K562 (cell line): Measurements from ENCODE around the gene SH2D7. TPM values are rescaled to one million over a fixed set of nuclear protein-coding genes. Genes with fewer than 3 reads are reported as not detected.

ENCODE experiments used
- ATAC-seq: fragments of 200-7000 bp; cut with Tn5 transposase; 3 replicates; pipeline ENCODE4 v1.9.1; 2020; ENCODE audit warnings: moderate library complexity
- BruUV-seq: library from RNA; stranded (reverse); fragments of 400-500 nt; replicated peaks from 2 replicates; lab custom pipeline; 2021; lab: Mats Ljungman, UMichigan
- CTCF ChIA-PET: fragments of 300-600 bp; formaldehyde crosslinking; extraction: SDS; loops from one replicate; lab custom pipeline; 2021; ENCODE audit warnings: low intra/inter-chr PET ratio; lab: Yijun Ruan, JAX
- POLR2A ChIA-PET: fragments of 300-600, 350-650 bp; sonication (Branson Sonifier 250); formaldehyde crosslinking; extraction: SDS; loops from one replicate; lab custom pipeline; 2021; ENCODE audit warnings: antibody characterized with exemption, inconsistent platforms; lab: Yijun Ruan, JAX
- DNase-seq, 4 experiments: peaks; one replicate each; pipeline versions ENCODE4 v3.0.0 to v3.0.0-alpha.2; 2011 to 2018; ENCODE audit warnings: low spot score in 3 of 4, mixed read lengths in 3 of 4; ENCODE audit errors: extremely low read depth in 1 of 4
- FAIRE-seq: peaks from 2 replicates; lab custom pipeline; 2011; peaks lifted over from hg19 to GRCh38; lab: Jason Lieb, UNC
- H2AFZ ChIP-seq: 2 replicates; pipeline ENCODE4 v1.6.0; 2011; ENCODE audit warnings: low read depth, low read length, control low read depth, inconsistent platforms
- H3K27ac ChIP-seq: fragments of 200-600 bp; 3 replicates; pipeline ENCODE4 v1.8.0; 2011; ENCODE audit warnings: low read depth, mild to moderate bottlenecking, control low read depth, inconsistent platforms, low read length, moderate library complexity, mixed read lengths; ENCODE audit errors: extremely low read depth
- H3K27me3 ChIP-seq, 2 experiments: fragments of 300-600 bp in 1 of 2; 2 replicates in 1 of 2; 3 replicates in 1 of 2; pipeline versions ENCODE4 v1.6.0 to v1.8.0; 2011; ENCODE audit warnings: inconsistent platforms in 2 of 2, low read length in 2 of 2, mild to moderate bottlenecking in 1 of 2, mixed read lengths in 1 of 2, moderate library complexity in 1 of 2; ENCODE audit not compliant: control insufficient read depth in 2 of 2, insufficient read depth in 2 of 2
- H3K36me3 ChIP-seq: fragments of 300-600 bp; 3 replicates; pipeline ENCODE4 v1.8.0; 2011; ENCODE audit warnings: mild to moderate bottlenecking, low read length, inconsistent platforms; ENCODE audit not compliant: control insufficient read depth, insufficient read depth
- H3K4me1 ChIP-seq, 2 experiments: fragments of 200-600 bp in 1 of 2; replicated peaks in 1 of 2; 2 replicates in 1 of 2; 3 replicates in 1 of 2; pipeline versions ENCODE4 v1.5.1 to v1.8.0; 2011; ENCODE audit warnings: inconsistent platforms in 2 of 2, low read length in 2 of 2, mild to moderate bottlenecking in 1 of 2, mixed read lengths in 1 of 2, moderate library complexity in 1 of 2; ENCODE audit not compliant: control insufficient read depth in 2 of 2, insufficient read depth in 2 of 2
- H3K4me2 ChIP-seq: 2 replicates; pipeline ENCODE4 v1.6.1; 2011; ENCODE audit warnings: low read length, control low read depth, inconsistent platforms, mixed read lengths; ENCODE audit not compliant: insufficient read depth
- H3K4me3 ChIP-seq: fragments of 200-600 bp; sonication (generic), shearing (Covaris generic); 2 replicates; pipeline ENCODE4 v1.5.1; 2016; ENCODE audit warnings: control low read depth, inconsistent platforms
- H3K79me2 ChIP-seq: fragments of 200-600 bp; 3 replicates; pipeline ENCODE4 v1.8.0; 2011; ENCODE audit warnings: low read length, inconsistent platforms; ENCODE audit not compliant: control insufficient read depth, insufficient read depth
- H3K9ac ChIP-seq, 2 experiments: 2 replicates each; pipeline versions ENCODE4 v1.6.0 to v1.6.1; 2011; ENCODE audit warnings: low read depth in 2 of 2, low read length in 2 of 2, control low read depth in 1 of 2, inconsistent platforms in 1 of 2, mild to moderate bottlenecking in 1 of 2, mixed read lengths in 1 of 2; ENCODE audit not compliant: insufficient read depth in 1 of 2
- H3K9me1 ChIP-seq: one replicate; pipeline ENCODE4 v1.6.0; 2011; ENCODE audit warnings: inconsistent platforms, mild to moderate bottlenecking, low read length, moderate library complexity; ENCODE audit not compliant: control insufficient read depth, insufficient read depth
- H3K9me3 ChIP-seq: replicated peaks from 2 replicates; pipeline ENCODE4 v1.5.1; 2011; ENCODE audit warnings: low read depth, low read length, inconsistent platforms; ENCODE audit not compliant: control insufficient read depth, insufficient read depth
- H4K20me1 ChIP-seq: replicated peaks from 2 replicates; pipeline ENCODE4 v1.6.1; 2011; ENCODE audit warnings: low read length, inconsistent platforms, mixed read lengths; ENCODE audit not compliant: control insufficient read depth, insufficient read depth
- BDP1 ChIP-seq: IDR thresholded peaks from 3 replicates; pipeline ENCODE4 v1.6.1; 2011; ENCODE audit not compliant: insufficient read length, insufficient read depth
- CHD1 ChIP-seq: fragments of 200-600 bp; sonication (generic); IDR thresholded peaks from one replicate; pipeline ENCODE4 v1.6.1; 2012; ENCODE audit warnings: mild to moderate bottlenecking, moderate library complexity, low read length, inconsistent platforms
- CREB1 ChIP-seq, 2 experiments: sonication (generic) in 1 of 2; formaldehyde crosslinking in 1 of 2; IDR thresholded peaks; 2 replicates each; pipeline versions ENCODE4 v1.6.1 to v1.8.0; 2012 to 2022; ENCODE audit warnings: inconsistent platforms in 1 of 2, mild to moderate bottlenecking in 1 of 2, missing genetic modification reagents in 1 of 2, moderate library complexity in 1 of 2
- CXXC5 ChIP-seq: fragments of 250-450 bp; sonication (Bioruptor Pico); IDR thresholded peaks from 2 replicates; pipeline ENCODE4 v1.8.0; 2022; ENCODE audit warnings: inconsistent platforms, mild to moderate bottlenecking, moderate library complexity
- KDM1A ChIP-seq, 2 experiments: fragments of 450-650 bp; IDR thresholded peaks; 2 replicates each; pipeline ENCODE4 v1.6.1; 2016; ENCODE audit warnings: mild to moderate bottlenecking in 2 of 2
- MCM2 ChIP-seq: fragments of 450-650 bp; IDR thresholded peaks from 2 replicates; pipeline ENCODE4 v1.6.1; 2017; ENCODE audit warnings: low read depth, mild to moderate bottlenecking
- PCBP2 ChIP-seq: fragments of 200-400 bp; formaldehyde crosslinking; IDR thresholded peaks from 2 replicates; pipeline ENCODE4 v1.6.1; 2018; ENCODE audit warnings: low read length, low read depth, mild to moderate bottlenecking, moderate library complexity; ENCODE audit not compliant: poor library complexity, severe bottlenecking
- PPARD ChIP-seq: fragments of 250-450 bp; sonication (Bioruptor Pico); IDR thresholded peaks from 2 replicates; pipeline ENCODE4 v1.8.0; 2022; ENCODE audit warnings: inconsistent platforms, mild to moderate bottlenecking, moderate library complexity
- RBM15 ChIP-seq: fragments of 200-400 bp; formaldehyde crosslinking; IDR thresholded peaks from 2 replicates; pipeline ENCODE4 v1.6.1; 2018; ENCODE audit warnings: mild to moderate bottlenecking, low read length, moderate library complexity; ENCODE audit not compliant: insufficient read depth
- U2AF1 ChIP-seq: fragments of 200-400 bp; formaldehyde crosslinking; optimal IDR thresholded peaks from 2 replicates; pipeline ENCODE3; 2017; ENCODE audit warnings: mild to moderate bottlenecking, low read depth, low read length, moderate library complexity
- ZC3H11A ChIP-seq: IDR thresholded peaks from 2 replicates; pipeline ENCODE4 v1.6.1; 2012; ENCODE audit warnings: low read depth, low read length, improper control_type of control experiment
- ZNF121 ChIP-seq: sonication (generic); formaldehyde crosslinking; conservative IDR thresholded peaks from 2 replicates; pipeline ENCODE4 v1.8.0; 2022; ENCODE audit warnings: missing genetic modification reagents
- ZNF431 ChIP-seq: sonication (generic); formaldehyde crosslinking; IDR thresholded peaks from 2 replicates; pipeline ENCODE4 v1.8.0; 2022; ENCODE audit warnings: mild to moderate bottlenecking, missing genetic modification reagents
- ZNF584 ChIP-seq: fragments of 200-800 bp; sonication (Bioruptor generic); IDR thresholded peaks from 2 replicates; pipeline ENCODE4 v1.6.1; 2016; ENCODE audit warnings: low read depth, mild to moderate bottlenecking, missing genetic modification characterization, missing compliant biosample characterization
- WGBS: fragments of 100-300 bp; shearing (Covaris generic); methylation state at CpG from one replicate; pipeline ENCODE4 v1.1.6; 2016; ENCODE audit warnings: low coverage, mixed read lengths; ENCODE audit not compliant: insufficient coverage; ENCODE audit errors: missing lambda C conversion rate; 5-methylcytosine and 5-hydroxymethylcytosine counted together
- in situ Hi-C: fragments of 300-500 bp; cut with MboI; formaldehyde crosslinking; loops from 4 replicates; pipeline ENCODE4 v1.15.0; 2018; ENCODE audit warnings: inconsistent platforms, mixed read lengths
- intact Hi-C: fragments of 100-400 bp; cut with micrococcal nuclease; formaldehyde crosslinking; loops from 2 replicates; pipeline ENCODE4 v1.14.2; 2022
- polyA plus RNA-seq, 8 experiments: library from polyadenylated mRNA; depleted of rRNA in 4 of 8; stranded (reverse) in 5 of 8; unstranded in 3 of 8; fragments of >200 nt; fragmentation: Nextera tagmentation in 2 of 8; fragmentation: Illumina TruSeq in 1 of 8; extraction: Ambion mirVana in 2 of 8; extraction: Trizol in 1 of 8; gene quantifications; 2 replicates each; pipeline versions ENCODE4 v1.2.1 to v1.2.3, GENCODE V29; 2011 to 2014; ENCODE audit warnings: inconsistent platforms in 1 of 8, missing spikeins in 1 of 8
- total RNA-seq, 7 experiments: library from RNA; depleted of rRNA in 6 of 7; stranded (reverse); fragments of >200 nt in 6 of 7; fragmentation: Illumina TruSeq in 2 of 7; extraction: Trizol in 2 of 7; gene quantifications; 2 replicates each; pipeline versions ENCODE4 v1.2.1 to v1.2.3, GENCODE V29; 2011 to 2021; ENCODE audit warnings: low replicate concordance in 1 of 7
- TF ChIP-seq, protein P1 (sequence below): sonication (generic); formaldehyde crosslinking; IDR thresholded peaks from 2 replicates; pipeline ENCODE4 v1.8.0; 2022; ENCODE audit warnings: missing genetic modification reagents, mild to moderate bottlenecking, borderline replicate concordance
- TF ChIP-seq, protein P2 (sequence below): fragments of 450-650 bp; formaldehyde crosslinking; conservative IDR thresholded peaks from 2 replicates; pipeline ENCODE4 v1.4.0; 2022; ENCODE audit warnings: mild to moderate bottlenecking, missing genetic modification characterization
- TF ChIP-seq, protein P3 (sequence below): fragments of 450-650 bp; IDR thresholded peaks from 2 replicates; pipeline ENCODE4 v1.7.1; 2018; ENCODE audit warnings: mild to moderate bottlenecking, low read depth; ENCODE audit not compliant: partially characterized antibody

SH2D7 gene
- total and polyA plus RNA-seq, 9 of the 15 experiments (the other 6 are each of a cell fraction or from before 2014, with no cell fraction given) = not detected

DNA sequence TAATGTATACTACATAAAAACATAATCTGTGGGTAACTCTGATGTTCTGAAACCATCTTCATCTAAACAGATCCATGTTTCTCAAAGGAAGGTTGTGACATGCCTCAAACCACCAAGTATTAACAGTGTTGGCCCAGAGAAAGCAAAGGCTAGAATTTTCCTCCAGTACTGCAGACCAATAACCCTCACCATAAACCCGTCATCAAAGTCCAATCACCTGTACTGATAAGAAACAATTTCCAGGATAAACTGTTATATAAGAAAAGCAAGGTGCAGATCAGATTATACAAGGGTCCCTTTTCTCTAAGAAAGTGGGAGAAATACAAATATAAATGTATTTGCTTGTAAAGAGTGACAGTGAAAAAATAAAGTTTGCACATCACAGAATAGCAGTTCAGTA, 47.2 kb upstream of the SH2D7 start:
- H3K36me3 ChIP-seq = peaks cover 4% of the 10 kb centered on the region; the same call in 1 of the 3 replicates
- CTCF ChIA-PET = no interaction called here
- peaks cover 5% of the 10 kb centered on the region; the same call in 1 of the 2 replicates for H4K20me1 ChIP-seq
- no peak for ATAC-seq
- H2AFZ ChIP-seq = no peak overlapping the region
- intact Hi-C loops (no loop called here), in situ Hi-C loops (no loop called here)
- H3K9me3 ChIP-seq = no peaks in the 10 kb centered on the region
- no peaks in the 10 kb centered on the region for H3K9me1 ChIP-seq
- H3K9ac ChIP-seq = no peak overlapping the region
- POLR2A ChIA-PET = interaction anchor here (1.9 kb wide), 1 partner anchor 10 kb away, joined by 5 read pairs; no protein-coding TSS in a partner anchor
- FAIRE-seq = peak; percentile 6
- no peaks in the 10 kb centered on the region for H3K79me2 ChIP-seq
- 63% methylated on average over 1 of the region's 1 CpG for WGBS
- no peaks in the 10 kb centered on the region for H3K27me3 ChIP-seq
- no peak overlapping the region for H3K27ac ChIP-seq
- H3K4me2 ChIP-seq = no peak overlapping the region
- no peak overlapping the region for H3K4me3 ChIP-seq
- H3K4me1 ChIP-seq = no peaks in the 10 kb centered on the region
- no peak for DNase-seq
- no TSS peak for BruUV-seq
- no peak for TF ChIP-seq ZNF431 (CRISPR knock-in tag)
- TF ChIP-seq KDM1A (IDR thresholded peaks at IDR 0.05) = no peak
- TF ChIP-seq CXXC5 = no peak
- no peak for TF ChIP-seq U2AF1
- no peak for TF ChIP-seq CREB1 (IDR thresholded peaks at IDR 0.05)
- TF ChIP-seq CREB1 (CRISPR knock-in tag; IDR thresholded peaks at IDR 0.05) = no peak
- TF ChIP-seq ZC3H11A = no peak
- TF ChIP-seq, protein P1, sequence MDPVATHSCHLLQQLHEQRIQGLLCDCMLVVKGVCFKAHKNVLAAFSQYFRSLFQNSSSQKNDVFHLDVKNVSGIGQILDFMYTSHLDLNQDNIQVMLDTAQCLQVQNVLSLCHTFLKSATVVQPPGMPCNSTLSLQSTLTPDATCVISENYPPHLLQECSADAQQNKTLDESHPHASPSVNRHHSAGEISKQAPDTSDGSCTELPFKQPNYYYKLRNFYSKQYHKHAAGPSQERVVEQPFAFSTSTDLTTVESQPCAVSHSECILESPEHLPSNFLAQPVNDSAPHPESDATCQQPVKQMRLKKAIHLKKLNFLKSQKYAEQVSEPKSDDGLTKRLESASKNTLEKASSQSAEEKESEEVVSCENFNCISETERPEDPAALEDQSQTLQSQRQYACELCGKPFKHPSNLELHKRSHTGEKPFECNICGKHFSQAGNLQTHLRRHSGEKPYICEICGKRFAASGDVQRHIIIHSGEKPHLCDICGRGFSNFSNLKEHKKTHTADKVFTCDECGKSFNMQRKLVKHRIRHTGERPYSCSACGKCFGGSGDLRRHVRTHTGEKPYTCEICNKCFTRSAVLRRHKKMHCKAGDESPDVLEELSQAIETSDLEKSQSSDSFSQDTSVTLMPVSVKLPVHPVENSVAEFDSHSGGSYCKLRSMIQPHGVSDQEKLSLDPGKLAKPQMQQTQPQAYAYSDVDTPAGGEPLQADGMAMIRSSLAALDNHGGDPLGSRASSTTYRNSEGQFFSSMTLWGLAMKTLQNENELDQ = no peak
- TF ChIP-seq ZNF121 (CRISPR knock-in tag) = no peak
- TF ChIP-seq MCM2 = no peak
- no peak for TF ChIP-seq PPARD
- TF ChIP-seq, protein P2, sequence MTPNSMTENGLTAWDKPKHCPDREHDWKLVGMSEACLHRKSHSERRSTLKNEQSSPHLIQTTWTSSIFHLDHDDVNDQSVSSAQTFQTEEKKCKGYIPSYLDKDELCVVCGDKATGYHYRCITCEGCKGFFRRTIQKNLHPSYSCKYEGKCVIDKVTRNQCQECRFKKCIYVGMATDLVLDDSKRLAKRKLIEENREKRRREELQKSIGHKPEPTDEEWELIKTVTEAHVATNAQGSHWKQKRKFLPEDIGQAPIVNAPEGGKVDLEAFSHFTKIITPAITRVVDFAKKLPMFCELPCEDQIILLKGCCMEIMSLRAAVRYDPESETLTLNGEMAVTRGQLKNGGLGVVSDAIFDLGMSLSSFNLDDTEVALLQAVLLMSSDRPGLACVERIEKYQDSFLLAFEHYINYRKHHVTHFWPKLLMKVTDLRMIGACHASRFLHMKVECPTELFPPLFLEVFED (CRISPR knock-in tag) = no peak
- TF ChIP-seq BDP1 = no peak
- no peak for TF ChIP-seq CHD1
- TF ChIP-seq RBM15 = no peak
- no peak for TF ChIP-seq ZNF584 (CRISPR knock-in tag)
- TF ChIP-seq, protein P3, sequence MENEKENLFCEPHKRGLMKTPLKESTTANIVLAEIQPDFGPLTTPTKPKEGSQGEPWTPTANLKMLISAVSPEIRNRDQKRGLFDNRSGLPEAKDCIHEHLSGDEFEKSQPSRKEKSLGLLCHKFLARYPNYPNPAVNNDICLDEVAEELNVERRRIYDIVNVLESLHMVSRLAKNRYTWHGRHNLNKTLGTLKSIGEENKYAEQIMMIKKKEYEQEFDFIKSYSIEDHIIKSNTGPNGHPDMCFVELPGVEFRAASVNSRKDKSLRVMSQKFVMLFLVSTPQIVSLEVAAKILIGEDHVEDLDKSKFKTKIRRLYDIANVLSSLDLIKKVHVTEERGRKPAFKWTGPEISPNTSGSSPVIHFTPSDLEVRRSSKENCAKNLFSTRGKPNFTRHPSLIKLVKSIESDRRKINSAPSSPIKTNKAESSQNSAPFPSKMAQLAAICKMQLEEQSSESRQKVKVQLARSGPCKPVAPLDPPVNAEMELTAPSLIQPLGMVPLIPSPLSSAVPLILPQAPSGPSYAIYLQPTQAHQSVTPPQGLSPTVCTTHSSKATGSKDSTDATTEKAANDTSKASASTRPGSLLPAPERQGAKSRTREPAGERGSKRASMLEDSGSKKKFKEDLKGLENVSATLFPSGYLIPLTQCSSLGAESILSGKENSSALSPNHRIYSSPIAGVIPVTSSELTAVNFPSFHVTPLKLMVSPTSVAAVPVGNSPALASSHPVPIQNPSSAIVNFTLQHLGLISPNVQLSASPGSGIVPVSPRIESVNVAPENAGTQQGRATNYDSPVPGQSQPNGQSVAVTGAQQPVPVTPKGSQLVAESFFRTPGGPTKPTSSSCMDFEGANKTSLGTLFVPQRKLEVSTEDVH = no peak
- no peak for TF ChIP-seq PCBP2
